ENCODE results near the gene EYA2. TPM values are rescaled to one million over a fixed set of nuclear protein-coding genes. Genes with fewer than 3 reads are reported as not detected.

The EYA2 gene
- total RNA-seq, 1 donor from 2014 or later = 8.1 TPM

GRCh38 chr20:47137231-47137870, 242.7 kb downstream of the EYA2 start:
- H3K4me1 Mint-ChIP-seq (ENCODE audit: unreplicated experiment) = peaks cover 13% of the 10 kb centered on the region
- H3K9me3 Mint-ChIP-seq = peaks cover 9% of the 10 kb centered on the region
- H3K27ac Mint-ChIP-seq = no peak overlapping the region
- DNase-seq (ENCODE audit: extremely low spot score, unreplicated experiment) = no peak
- no peak overlapping the region for H3K4me3 Mint-ChIP-seq
- no peak for TF ChIP-seq CTCF (conservative IDR thresholded peaks at IDR 0.05)
- no peaks in the 10 kb centered on the region for H3K27me3 Mint-ChIP-seq
- H3K36me3 Mint-ChIP-seq = no peaks in the 10 kb centered on the region

- Mint-ChIP-seq H3K4me1 (ENCODE audit: unreplicated experiment) (peaks cover 16% of the 10 kb centered on the region), H3K4me3 (no peak overlapping the region), H3K27ac (peak overlapping the region; percentile 2), H3K27me3 (no peaks in the 10 kb centered on the region), H3K36me3 (no peaks in the 10 kb centered on the region), H3K9me3 (peaks cover 9% of the 10 kb centered on the region)
- DNase-seq (ENCODE audit: extremely low spot score, unreplicated experiment) = no peak
- no peak for TF ChIP-seq CTCF (conservative IDR thresholded peaks at IDR 0.05)
These were observed 245.4 kb downstream of the EYA2 start for GRCh38 chr20:47139934-47140535.

DNA sequence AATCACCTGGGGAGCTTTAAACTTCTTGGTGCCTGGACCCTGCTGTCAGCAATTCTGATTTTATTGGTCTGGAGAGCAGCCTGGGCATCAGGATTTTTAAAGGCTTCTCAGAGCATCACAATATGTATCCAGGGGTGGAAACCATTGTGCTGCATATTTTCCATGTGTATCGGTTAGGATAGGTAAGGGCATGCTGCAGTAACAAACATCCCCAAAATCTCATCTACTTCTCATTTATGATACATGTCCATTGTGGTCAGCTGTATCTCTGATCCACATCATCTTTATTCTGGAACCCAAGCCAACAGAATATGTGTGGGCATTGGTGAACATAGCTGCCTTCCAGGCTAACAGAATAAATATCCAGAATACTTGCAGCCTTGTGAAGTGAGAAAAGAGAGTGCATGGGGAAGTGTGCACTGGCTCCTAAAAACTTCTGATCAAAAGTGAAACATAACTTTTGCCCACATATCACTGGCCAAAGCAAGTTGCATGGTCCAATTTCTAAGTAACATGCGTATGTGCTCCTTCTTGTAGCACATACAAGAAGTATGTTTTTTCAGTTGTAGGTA, 246.8 kb downstream of the EYA2 start:
- no peaks in the 10 kb centered on the region for H3K36me3 Mint-ChIP-seq
- H3K4me3 Mint-ChIP-seq = no peak overlapping the region
- H3K27me3 Mint-ChIP-seq = no peaks in the 10 kb centered on the region
- DNase-seq (ENCODE audit: extremely low spot score, unreplicated experiment) = no peak
- peaks cover 9% of the 10 kb centered on the region for H3K9me3 Mint-ChIP-seq
- no peak for TF ChIP-seq CTCF (conservative IDR thresholded peaks at IDR 0.05)
- H3K27ac Mint-ChIP-seq = no peak overlapping the region
- H3K4me1 Mint-ChIP-seq (ENCODE audit: unreplicated experiment) = peaks cover 18% of the 10 kb centered on the region

DNA sequence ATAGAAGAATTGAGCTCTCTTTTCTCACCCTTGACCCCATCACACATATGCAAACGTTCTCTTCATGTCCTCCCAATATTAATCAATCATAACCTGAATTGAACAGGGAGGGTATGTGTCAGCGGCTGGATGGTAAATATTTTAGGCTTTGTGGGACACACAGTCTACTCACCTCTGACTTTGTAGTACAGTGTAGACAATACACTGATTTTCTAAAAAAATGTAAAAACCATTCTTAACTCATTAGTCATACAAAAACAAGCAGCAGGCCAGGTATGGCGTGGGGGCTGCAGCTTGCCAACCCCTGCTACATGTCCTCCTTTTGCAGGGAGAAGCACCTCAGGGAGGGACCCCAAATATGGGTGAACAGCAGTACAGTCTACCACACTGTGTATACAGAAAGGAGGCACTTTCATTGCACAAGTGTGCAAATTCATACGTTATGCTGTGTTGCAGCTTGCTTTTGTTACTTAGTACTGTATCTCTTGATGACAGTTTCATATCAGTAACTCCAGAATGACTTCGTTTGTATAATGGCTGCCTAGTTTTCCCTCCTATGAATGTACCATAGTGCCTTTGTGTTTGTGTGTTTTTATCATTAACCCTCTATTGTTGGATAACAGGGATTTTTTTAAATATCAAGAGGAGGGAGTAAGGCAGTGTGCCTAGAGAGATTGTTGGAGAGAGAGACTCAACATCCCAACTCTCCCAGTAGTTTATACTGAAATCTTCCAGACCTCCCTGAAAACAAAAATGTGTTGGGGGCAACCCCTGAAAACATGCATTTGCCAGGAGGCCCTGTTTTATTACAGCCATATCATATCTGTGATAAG, 247.5 kb downstream of the EYA2 start:
- no peaks in the 10 kb centered on the region for H3K36me3 Mint-ChIP-seq
- H3K27ac Mint-ChIP-seq = no peak overlapping the region
- no peaks in the 10 kb centered on the region for H3K27me3 Mint-ChIP-seq
- peaks cover 9% of the 10 kb centered on the region for H3K9me3 Mint-ChIP-seq
- TF ChIP-seq CTCF (conservative IDR thresholded peaks at IDR 0.05) = no peak
- H3K4me3 Mint-ChIP-seq = no peak overlapping the region
- H3K4me1 Mint-ChIP-seq (ENCODE audit: unreplicated experiment) = peaks cover 22% of the 10 kb centered on the region
- no peak for DNase-seq (ENCODE audit: extremely low spot score, unreplicated experiment)

GRCh38 chr20:47142774-47143170, 248.1 kb downstream of the EYA2 start:
- H3K27me3 Mint-ChIP-seq = no peaks in the 10 kb centered on the region
- H3K4me3 Mint-ChIP-seq = no peak overlapping the region
- H3K36me3 Mint-ChIP-seq = no peaks in the 10 kb centered on the region
- TF ChIP-seq CTCF (conservative IDR thresholded peaks at IDR 0.05) = no peak
- H3K27ac Mint-ChIP-seq = no peak overlapping the region
- peaks cover 9% of the 10 kb centered on the region for H3K9me3 Mint-ChIP-seq
- no peak for DNase-seq (ENCODE audit: extremely low spot score, unreplicated experiment)
- H3K4me1 Mint-ChIP-seq (ENCODE audit: unreplicated experiment) = peaks cover 22% of the 10 kb centered on the region

Data from type B pancreatic cell (in vitro differentiated cells).